C4-2B (cell line): Measurements from ENCODE around the gene TMEM258.

Experiments used
- H3K27ac ChIP-seq: fragments of 450-650 bp; 2 replicates; pipeline ENCODE4 v1.5.1; 2017
- CTCF ChIP-seq: fragments of 450-650 bp; conservative IDR thresholded peaks from 2 replicates; pipeline ENCODE4 v1.5.1; 2017; ENCODE audit warnings: mild to moderate bottlenecking
- ZFX ChIP-seq: fragments of 450-650 bp; IDR thresholded peaks from 2 replicates; pipeline ENCODE4 v1.6.1; 2017

Gene TMEM258

GRCh38 chr11:61778920-61779650 lies 13.3 kb downstream of the TMEM258 start:
- no peak for TF ChIP-seq CTCF
- TF ChIP-seq ZFX, result no peak
- H3K27ac ChIP-seq, result no peak overlapping the region

DNA sequence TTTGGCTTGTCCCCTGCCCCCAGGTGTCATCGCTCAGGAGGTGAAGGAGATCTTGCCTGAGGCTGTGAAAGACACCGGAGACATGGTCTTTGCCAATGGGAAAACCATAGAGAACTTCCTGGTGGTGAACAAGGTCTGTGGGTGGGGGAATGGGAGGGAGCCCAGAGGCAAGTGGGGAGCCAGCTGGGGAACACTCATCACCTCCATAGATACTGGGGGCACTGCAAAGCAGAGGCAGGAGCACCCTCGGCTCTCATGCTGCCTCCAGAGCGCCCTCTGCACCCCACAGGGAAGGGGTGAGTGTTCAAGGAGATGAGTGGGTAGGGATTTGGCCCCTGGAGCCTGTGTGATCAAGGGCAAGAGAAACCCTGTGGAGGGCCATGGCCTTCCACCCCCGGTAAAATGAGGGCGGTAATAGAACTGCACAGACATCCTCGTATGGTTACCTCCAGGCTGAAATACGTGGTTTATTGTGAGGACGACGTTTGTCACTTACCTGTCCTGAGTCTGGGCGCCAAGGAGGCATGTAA lies 14.0 kb downstream of the TMEM258 start:
- no peak overlapping the region for H3K27ac ChIP-seq
- TF ChIP-seq ZFX (no peak), CTCF (no peak)

DNA sequence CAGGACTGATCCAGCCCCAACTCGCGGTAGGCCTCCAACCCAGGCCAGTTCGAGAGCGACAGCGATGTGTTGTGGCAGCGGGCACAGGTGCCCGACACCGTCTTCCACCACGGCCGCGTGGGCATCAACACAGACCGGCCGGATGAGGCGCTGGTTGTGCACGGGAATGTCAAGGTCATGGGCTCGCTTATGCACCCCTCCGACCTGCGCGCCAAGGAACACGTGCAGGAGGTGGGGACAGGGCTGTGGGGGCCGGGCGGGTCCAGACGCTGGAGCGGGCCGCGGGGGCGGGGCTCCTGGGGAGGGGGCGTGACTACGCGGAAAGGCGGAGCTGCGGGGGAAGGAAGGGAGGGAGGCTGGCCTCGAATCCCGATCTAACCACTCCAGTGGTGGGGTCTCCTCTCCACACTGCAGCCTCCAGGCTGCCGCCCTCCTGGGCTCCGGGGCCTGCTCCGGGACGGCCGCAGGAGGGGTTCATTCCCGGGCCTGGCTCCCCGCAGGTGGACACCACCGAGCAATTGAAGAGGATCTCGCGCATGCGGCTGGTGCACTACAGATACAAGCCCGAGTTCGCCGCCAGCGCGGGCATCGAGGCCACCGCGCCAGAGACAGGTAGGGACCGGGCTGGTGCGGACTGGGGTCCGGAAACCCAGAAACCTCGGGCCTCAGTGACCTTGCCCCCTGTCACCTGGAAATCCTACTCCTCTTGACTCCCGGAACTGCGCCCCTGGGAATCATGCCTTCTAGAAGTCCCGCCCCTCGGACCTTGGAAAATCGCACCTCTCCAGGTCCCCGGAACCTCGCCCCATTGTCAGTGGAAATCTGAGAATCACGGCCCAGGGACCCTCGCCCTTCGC lies 14.9 kb downstream of the TMEM258 start:
- no peak for TF ChIP-seq ZFX
- no peak for TF ChIP-seq CTCF

GRCh38 chr11:61776561-61777075 lies 15.8 kb downstream of the TMEM258 start:
- TF ChIP-seq CTCF (peak; percentile 89), ZFX (no peak)
- no peak overlapping the region for H3K27ac ChIP-seq

More for the DNA sequence above, 14.9 kb downstream of the TMEM258 start:
- no peak overlapping the region for H3K27ac ChIP-seq

DNA sequence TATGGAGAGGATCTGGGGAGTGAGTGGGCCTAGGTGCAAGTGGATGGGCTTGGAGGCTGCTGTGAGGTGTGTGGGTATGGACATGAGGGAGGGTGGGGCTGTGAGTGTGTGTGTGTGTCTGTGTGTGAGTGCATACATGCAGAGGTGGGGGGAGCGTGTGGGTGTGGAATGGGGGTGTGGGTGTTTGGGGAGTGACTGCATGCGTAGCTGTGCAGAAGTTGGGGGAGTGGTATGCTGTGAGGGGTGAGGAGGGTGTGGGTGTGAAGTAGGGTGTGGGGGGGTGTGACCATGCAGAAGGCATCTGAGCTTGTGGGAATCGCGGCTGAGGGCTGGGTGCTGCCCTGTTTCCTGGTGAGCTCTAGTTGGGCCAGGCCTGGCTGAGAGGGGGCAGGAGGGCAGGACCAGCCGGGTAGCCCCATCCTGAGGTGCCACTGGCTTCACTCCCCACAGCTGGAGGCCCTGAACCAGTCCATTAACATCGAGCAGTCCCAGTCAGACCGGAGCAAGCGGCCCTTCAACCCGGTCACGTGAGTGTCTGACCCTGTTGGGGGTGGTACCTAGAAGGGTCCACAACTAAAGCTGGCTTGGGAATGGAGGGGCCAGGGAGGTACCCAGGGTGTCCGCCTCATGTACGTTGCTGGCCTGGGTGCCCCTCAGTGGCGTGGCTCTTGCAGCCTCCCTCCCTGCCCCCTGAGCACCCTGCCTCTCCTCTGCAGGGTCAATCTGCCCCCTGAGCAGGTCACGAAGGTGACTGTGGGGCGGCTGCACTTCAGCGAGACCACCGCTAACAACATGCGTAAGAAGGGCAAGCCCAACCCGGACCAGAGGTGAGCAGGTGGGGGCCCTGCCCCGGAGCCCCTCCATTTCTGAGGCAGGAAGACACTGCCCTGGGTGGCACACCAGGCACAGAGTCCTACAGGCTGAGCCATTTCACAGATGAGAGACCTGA lies 16.5 kb downstream of the TMEM258 start:
- no peak for TF ChIP-seq CTCF
- no peak for TF ChIP-seq ZFX

DNA sequence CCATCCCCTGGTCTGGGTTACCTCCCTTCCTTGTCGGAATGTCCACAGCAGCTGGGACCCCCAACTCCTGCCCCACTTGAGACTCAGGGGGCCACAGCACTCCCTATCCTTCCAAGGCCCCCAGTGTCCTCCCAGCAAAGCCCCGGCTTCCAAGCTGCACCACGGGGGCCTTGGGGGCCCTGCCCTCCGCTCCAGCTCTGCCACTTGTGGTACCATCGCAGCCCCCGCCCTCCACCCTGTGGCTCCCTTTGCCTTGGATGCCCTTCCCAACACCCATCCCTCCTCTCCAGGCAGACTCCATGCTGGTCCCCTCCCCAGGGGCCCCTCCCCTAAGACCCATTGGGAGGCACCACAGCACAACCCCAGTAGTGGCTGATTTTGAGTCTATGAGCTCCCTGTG lies 17.3 kb downstream of the TMEM258 start:
- TF ChIP-seq ZFX (no peak), CTCF (no peak)
- no peak overlapping the region for H3K27ac ChIP-seq

More for the DNA sequence above, 16.5 kb downstream of the TMEM258 start:
- no peak overlapping the region for H3K27ac ChIP-seq
